SK-N-SH (cell line): Measurements from ENCODE around the gene SLC46A3.
"Not testable (repeated sequence)": the region's sequence is repeated elsewhere in the genome, so short reads cannot be mapped to it uniquely, and the experiment has no call there.

Experiments
- EP300 ChIP-seq, 2 experiments: IDR thresholded peaks; 2 replicates each; pipeline versions ENCODE4 v1.4.0 to v1.6.1; 2012; ENCODE audit warnings: borderline replicate concordance in 1 of 2, low read depth in 1 of 2, low read length in 1 of 2
- MEF2A ChIP-seq: IDR thresholded peaks from 2 replicates; pipeline ENCODE4 v1.4.0; 2012; ENCODE audit warnings: low read depth, borderline replicate concordance
- RCOR1 ChIP-seq: fragments of 150-350 bp; IDR thresholded peaks from 2 replicates; pipeline ENCODE4 v1.6.1; 2017; ENCODE audit warnings: antibody characterized with exemption, low read length
- YY1 ChIP-seq: IDR thresholded peaks from 2 replicates; pipeline ENCODE4 v1.4.0; 2012; ENCODE audit warnings: low read depth, mild to moderate bottlenecking

- TF ChIP-seq RCOR1; YY1; MEF2A; EP300 (IDR thresholded peaks at IDR 0.05; ENCODE audit: borderline replicate concordance in 1 of 2, low read depth in 1 of 2, low read length in 1 of 2): not testable (repeated sequence)
Measured at GRCh38 chr13:28742445-28742844, 23.7 kb upstream of the SLC46A3 start.
